GM23338 (cell line): ENCODE data around the gene ZCCHC14.

ENCODE experiments used
- CREB1 ChIP-seq: fragments of 250-450 bp; sonication (Bioruptor Pico); IDR thresholded peaks from 2 replicates; pipeline ENCODE4 v1.5.0; 2020; ENCODE audit warnings: low read depth, mild to moderate bottlenecking, moderate library complexity
- CTCF ChIP-seq, 2 experiments: fragments of 200-600 bp in 1 of 2; sonication (generic) in 1 of 2; conservative IDR thresholded peaks; 2 replicates each; pipeline versions ENCODE4 v1.5.1 to v1.6.1; 2016 to 2017; ENCODE audit warnings: antibody characterized with exemption in 2 of 2, low read depth in 2 of 2, mild to moderate bottlenecking in 2 of 2, moderate library complexity in 1 of 2
- EZH2 ChIP-seq: fragments of 200-600 bp; sonication (generic); IDR thresholded peaks from one replicate; pipeline ENCODE4 v1.8.0; 2017; ENCODE audit warnings: antibody characterized with exemption, mild to moderate bottlenecking, low read depth; ENCODE audit not compliant: unreplicated experiment
- EZH2phosphoT487 ChIP-seq: fragments of 200-600 bp; sonication (generic); IDR thresholded peaks from one replicate; pipeline ENCODE4 v1.8.1; 2018; ENCODE audit warnings: antibody characterized with exemption; ENCODE audit not compliant: unreplicated experiment
- STAT1 ChIP-seq: IDR thresholded peaks from one replicate; pipeline ENCODE4 v1.6.1; 2016; ENCODE audit warnings: antibody characterized with exemption; ENCODE audit not compliant: unreplicated experiment
- TF ChIP-seq, protein P1 (sequence below): IDR thresholded peaks from one replicate; pipeline ENCODE4 v1.6.1; 2018; ENCODE audit warnings: antibody characterized with exemption; ENCODE audit not compliant: unreplicated experiment

- TF ChIP-seq CREB1 (no peak), CTCF (conservative IDR thresholded peaks at IDR 0.05; ENCODE audit: low read depth in 2 of 2) (peak; percentile 62 to 85), EZH2 (no peak), STAT1 (no peak), EZH2phosphoT487 (no peak)
- TF ChIP-seq, protein P1, sequence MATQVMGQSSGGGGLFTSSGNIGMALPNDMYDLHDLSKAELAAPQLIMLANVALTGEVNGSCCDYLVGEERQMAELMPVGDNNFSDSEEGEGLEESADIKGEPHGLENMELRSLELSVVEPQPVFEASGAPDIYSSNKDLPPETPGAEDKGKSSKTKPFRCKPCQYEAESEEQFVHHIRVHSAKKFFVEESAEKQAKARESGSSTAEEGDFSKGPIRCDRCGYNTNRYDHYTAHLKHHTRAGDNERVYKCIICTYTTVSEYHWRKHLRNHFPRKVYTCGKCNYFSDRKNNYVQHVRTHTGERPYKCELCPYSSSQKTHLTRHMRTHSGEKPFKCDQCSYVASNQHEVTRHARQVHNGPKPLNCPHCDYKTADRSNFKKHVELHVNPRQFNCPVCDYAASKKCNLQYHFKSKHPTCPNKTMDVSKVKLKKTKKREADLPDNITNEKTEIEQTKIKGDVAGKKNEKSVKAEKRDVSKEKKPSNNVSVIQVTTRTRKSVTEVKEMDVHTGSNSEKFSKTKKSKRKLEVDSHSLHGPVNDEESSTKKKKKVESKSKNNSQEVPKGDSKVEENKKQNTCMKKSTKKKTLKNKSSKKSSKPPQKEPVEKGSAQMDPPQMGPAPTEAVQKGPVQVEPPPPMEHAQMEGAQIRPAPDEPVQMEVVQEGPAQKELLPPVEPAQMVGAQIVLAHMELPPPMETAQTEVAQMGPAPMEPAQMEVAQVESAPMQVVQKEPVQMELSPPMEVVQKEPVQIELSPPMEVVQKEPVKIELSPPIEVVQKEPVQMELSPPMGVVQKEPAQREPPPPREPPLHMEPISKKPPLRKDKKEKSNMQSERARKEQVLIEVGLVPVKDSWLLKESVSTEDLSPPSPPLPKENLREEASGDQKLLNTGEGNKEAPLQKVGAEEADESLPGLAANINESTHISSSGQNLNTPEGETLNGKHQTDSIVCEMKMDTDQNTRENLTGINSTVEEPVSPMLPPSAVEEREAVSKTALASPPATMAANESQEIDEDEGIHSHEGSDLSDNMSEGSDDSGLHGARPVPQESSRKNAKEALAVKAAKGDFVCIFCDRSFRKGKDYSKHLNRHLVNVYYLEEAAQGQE: no peak
Measured at GRCh38 chr16:87461466-87461991, 31.3 kb downstream of the ZCCHC14 start.
